ENCODE data around the gene SPI1. TPM values are rescaled to one million over a fixed set of nuclear protein-coding genes. Genes with fewer than 3 reads are reported as not detected.
A peak's percentile ranks its signal among the peaks of the same experiment; 100 is the strongest.

SPI1 gene
- total RNA-seq, 1 experiment from 2014 or later, result not detected

DNA sequence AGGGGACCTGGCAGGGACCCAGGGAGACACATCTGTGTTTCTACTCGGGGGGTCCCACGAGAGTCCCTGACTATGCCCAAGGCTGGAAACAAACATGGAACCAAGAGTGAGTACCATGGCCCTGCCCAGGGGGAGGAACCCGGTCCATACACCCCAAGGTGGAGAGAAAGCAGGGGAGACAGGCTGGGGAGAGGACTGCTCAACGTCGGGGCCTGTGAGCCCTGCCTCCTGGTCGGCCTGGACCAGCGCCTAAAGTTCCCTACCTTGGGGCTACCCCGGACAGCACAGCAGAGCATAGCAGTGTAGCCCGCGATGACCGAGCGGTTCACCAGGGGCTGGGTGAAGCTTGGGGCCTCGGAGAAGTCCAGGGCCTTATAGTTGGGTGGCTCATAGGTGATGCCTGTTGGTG, 46.0 kb downstream of the SPI1 start:
- TF ChIP-seq, protein P1, sequence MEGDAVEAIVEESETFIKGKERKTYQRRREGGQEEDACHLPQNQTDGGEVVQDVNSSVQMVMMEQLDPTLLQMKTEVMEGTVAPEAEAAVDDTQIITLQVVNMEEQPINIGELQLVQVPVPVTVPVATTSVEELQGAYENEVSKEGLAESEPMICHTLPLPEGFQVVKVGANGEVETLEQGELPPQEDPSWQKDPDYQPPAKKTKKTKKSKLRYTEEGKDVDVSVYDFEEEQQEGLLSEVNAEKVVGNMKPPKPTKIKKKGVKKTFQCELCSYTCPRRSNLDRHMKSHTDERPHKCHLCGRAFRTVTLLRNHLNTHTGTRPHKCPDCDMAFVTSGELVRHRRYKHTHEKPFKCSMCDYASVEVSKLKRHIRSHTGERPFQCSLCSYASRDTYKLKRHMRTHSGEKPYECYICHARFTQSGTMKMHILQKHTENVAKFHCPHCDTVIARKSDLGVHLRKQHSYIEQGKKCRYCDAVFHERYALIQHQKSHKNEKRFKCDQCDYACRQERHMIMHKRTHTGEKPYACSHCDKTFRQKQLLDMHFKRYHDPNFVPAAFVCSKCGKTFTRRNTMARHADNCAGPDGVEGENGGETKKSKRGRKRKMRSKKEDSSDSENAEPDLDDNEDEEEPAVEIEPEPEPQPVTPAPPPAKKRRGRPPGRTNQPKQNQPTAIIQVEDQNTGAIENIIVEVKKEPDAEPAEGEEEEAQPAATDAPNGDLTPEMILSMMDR (conservative IDR thresholded peaks at IDR 0.05), result no peak
- Histone ChIP-seq H2BK5ac (ENCODE audit: insufficient read length, low read length) (no peak overlapping the region), H2BK12ac (ENCODE audit: insufficient read length, low read depth, low read length) (no peak overlapping the region), H3K23ac (ENCODE audit: insufficient read length, low read depth, low read length) (no peak overlapping the region), H2AFZ (ENCODE audit: low read length) (no peak overlapping the region), H3K4me1 (ENCODE audit: insufficient read depth, low read length) (no peaks in the 10 kb centered on the region), H3K79me2 (ENCODE audit: insufficient read depth, low read length) (no peaks in the 10 kb centered on the region), H2AK5ac (ENCODE audit: insufficient read length, low read length) (no peak overlapping the region), H3K27me3 (ENCODE audit: insufficient read depth, low read length) (no peaks in the 10 kb centered on the region), H3K56ac (ENCODE audit: insufficient read length, low read depth, low read length) (no peak overlapping the region), H3K14ac (ENCODE audit: insufficient read depth, low read length) (no peak overlapping the region), H3K79me1 (ENCODE audit: insufficient read depth, low read depth, low read length, poor library complexity, severe bottlenecking) (no peaks in the 10 kb centered on the region), H2BK120ac (ENCODE audit: low read depth, low read length, poor library complexity, severe bottlenecking) (no peak overlapping the region), H4K5ac (ENCODE audit: insufficient read length, low read depth, low read length) (no peak overlapping the region), H4K8ac (replicated peaks; ENCODE audit: insufficient read length, low read depth, low read length) (no peak overlapping the region), H3K9me3 (ENCODE audit: control insufficient read depth, low read depth, low read length) (no peaks in the 10 kb centered on the region), H3K18ac (ENCODE audit: insufficient read length, low read depth, low read length) (no peak overlapping the region), H3K4ac (ENCODE audit: low read depth, low read length) (no peak overlapping the region), H3K9ac (ENCODE audit: extremely low read depth, insufficient read length, low read length) (no peak overlapping the region), H3T11ph (ENCODE audit: low read length) (no peak overlapping the region), H2BK15ac (ENCODE audit: low read depth, low read length) (no peak overlapping the region), H4K91ac (ENCODE audit: insufficient read length, low read depth, low read length) (no peak overlapping the region), H3K23me2 (ENCODE audit: insufficient read length, low read depth, low read length, poor library complexity, severe bottlenecking) (no peaks in the 10 kb centered on the region), H2BK20ac (ENCODE audit: low read depth, low read length, poor library complexity, severe bottlenecking) (no peak overlapping the region), H4K20me1 (ENCODE audit: control insufficient read depth, insufficient read depth, insufficient read length) (no peaks in the 10 kb centered on the region), H3K27ac (ENCODE audit: insufficient read length, low read depth, low read length) (no peak overlapping the region), H3K4me2 (ENCODE audit: insufficient read depth, insufficient read length, low read length) (no peak overlapping the region)
- peak overlapping the region in 2 of 3 experiments; percentile 53 to 66; a peak in 4 of 7 replicates for H3K27ac Mint-ChIP-seq
- WGBS (ENCODE audit: extremely low coverage, insufficient read length, low lambda C conversion rate), result no CpG with 5 or more reads among the region's 13 CpGs
- no peaks in the 10 kb centered on the region for H3K9me3 Mint-ChIP-seq
- H3K36me3 Mint-ChIP-seq (ENCODE audit: insufficient read depth in 1 of 3, low read depth in 3 of 3), result peaks cover 2 to 23% (median 15%) of the 10 kb centered on the region in 3 experiments; a peak in 6 of 7 replicates
- no peak overlapping the region for H3K4me3 Mint-ChIP-seq
- H3K27me3 Mint-ChIP-seq (ENCODE audit: low read depth), result no peaks in the 10 kb centered on the region
- no peak for DNase-seq
- H3K4me1 Mint-ChIP-seq, result no peaks in the 10 kb centered on the region
